Epithelial cell of prostate (primary cell): ENCODE measurements around the gene AP1S1.

Experiments used
- DNase-seq: peaks from one replicate; pipeline ENCODE4 v3.0.0-alpha.2; 2011; ENCODE audit warnings: low read depth, low spot score
- H3K27ac ChIP-seq: fragments of 450-650 bp; 2 replicates; pipeline ENCODE4 v1.5.1; 2017; ENCODE audit warnings: mild to moderate bottlenecking

The AP1S1 gene

GRCh38 chr7:101155303-101155702 lies 1.0 kb downstream of the AP1S1 start:
- H3K27ac ChIP-seq, result peak overlapping the region; percentile 72
- DNase-seq, result no peak

GRCh38 chr7:101156277-101156676 lies 2.0 kb downstream of the AP1S1 start:
- no peak for DNase-seq
- H3K27ac ChIP-seq, result no peak overlapping the region

- H3K27ac ChIP-seq, result no peak overlapping the region
- DNase-seq, result no peak
Measured at GRCh38 chr7:101156866-101157589, 2.8 kb downstream of the AP1S1 start.

GRCh38 chr7:101159696-101160674 lies 5.7 kb downstream of the AP1S1 start:
- no peak for DNase-seq
- H3K27ac ChIP-seq, result no peak overlapping the region

- H3K27ac ChIP-seq, result no peak overlapping the region
- DNase-seq, result no peak
Measured at GRCh38 chr7:101160910-101161309, 6.6 kb downstream of the AP1S1 start.

GRCh38 chr7:101161692-101162471 lies 7.6 kb downstream of the AP1S1 start:
- DNase-seq, result no peak
- no peak overlapping the region for H3K27ac ChIP-seq

GRCh38 chr7:101162551-101163278 lies 8.4 kb downstream of the AP1S1 start:
- DNase-seq, result no peak
- peak overlapping the region; percentile 47 for H3K27ac ChIP-seq

- DNase-seq, result no peak
- H3K27ac ChIP-seq, result peak overlapping the region; percentile 47
Measured at GRCh38 chr7:101163279-101164070, 9.2 kb downstream of the AP1S1 start.

- peak overlapping the region; percentile 47 for H3K27ac ChIP-seq
- DNase-seq, result no peak
Measured at GRCh38 chr7:101164071-101164840, 10.0 kb downstream of the AP1S1 start.

- no peak within 1 kb of the TSS for H3K27ac ChIP-seq
- peak; percentile 66 for DNase-seq
Measured at GRCh38 chr7:101165075-101165957, 11.0 kb downstream of the AP1S1 start, which contains the start of gene VGF. Gene VGF, minus strand, starts transcription at chr7:101165569. Its CDS starts 726 bp downstream, at chr7:101164843.

GRCh38 chr7:101165958-101166647 lies 11.8 kb downstream of the AP1S1 start:
- H3K27ac ChIP-seq, result no peak overlapping the region
- DNase-seq, result no peak

- DNase-seq, result no peak
- no peak overlapping the region for H3K27ac ChIP-seq
Measured at GRCh38 chr7:101166648-101166908, 12.3 kb downstream of the AP1S1 start.

GRCh38 chr7:101166909-101167644 lies 12.8 kb downstream of the AP1S1 start:
- no peak overlapping the region for H3K27ac ChIP-seq
- no peak for DNase-seq

GRCh38 chr7:101167645-101168411 lies 13.6 kb downstream of the AP1S1 start:
- no peak for DNase-seq
- no peak overlapping the region for H3K27ac ChIP-seq

- DNase-seq, result no peak
- H3K27ac ChIP-seq, result no peak overlapping the region
Measured at GRCh38 chr7:101168412-101169049, 14.3 kb downstream of the AP1S1 start.
